ENCODE measurements around the gene FRAS1.
"Not testable (repeated sequence)": the region's sequence is repeated elsewhere in the genome, so short reads cannot be mapped to it uniquely, and the experiment has no call there.

Gene FRAS1

GRCh38 chr4:78166622-78167021 lies 109.5 kb downstream of the FRAS1 start:
- Histone ChIP-seq H3K9ac (ENCODE audit: low read length) (no peak overlapping the region), H3K27ac (ENCODE audit: low read depth, low read length) (no peak overlapping the region), H3K4me1 (ENCODE audit: control insufficient read depth, insufficient read depth, low read length) (no peaks in the 10 kb centered on the region), H3K4me3 (ENCODE audit: low read length) (no peak overlapping the region), H3K27me3 (ENCODE audit: control insufficient read depth, insufficient read depth, low read length) (no peaks in the 10 kb centered on the region), H3K36me3 (ENCODE audit: control insufficient read depth, insufficient read depth, low read length) (no peaks in the 10 kb centered on the region)

GRCh38 chr4:78167510-78167909 lies 110.4 kb downstream of the FRAS1 start:
- Histone ChIP-seq H3K27ac (ENCODE audit: low read depth, low read length) (no peak overlapping the region), H3K4me3 (ENCODE audit: low read length) (no peak overlapping the region), H3K9ac (ENCODE audit: low read length) (no peak overlapping the region), H3K4me1 (ENCODE audit: control insufficient read depth, insufficient read depth, low read length) (no peaks in the 10 kb centered on the region), H3K27me3 (ENCODE audit: control insufficient read depth, insufficient read depth, low read length) (no peaks in the 10 kb centered on the region), H3K36me3 (ENCODE audit: control insufficient read depth, insufficient read depth, low read length) (no peaks in the 10 kb centered on the region)

DNA sequence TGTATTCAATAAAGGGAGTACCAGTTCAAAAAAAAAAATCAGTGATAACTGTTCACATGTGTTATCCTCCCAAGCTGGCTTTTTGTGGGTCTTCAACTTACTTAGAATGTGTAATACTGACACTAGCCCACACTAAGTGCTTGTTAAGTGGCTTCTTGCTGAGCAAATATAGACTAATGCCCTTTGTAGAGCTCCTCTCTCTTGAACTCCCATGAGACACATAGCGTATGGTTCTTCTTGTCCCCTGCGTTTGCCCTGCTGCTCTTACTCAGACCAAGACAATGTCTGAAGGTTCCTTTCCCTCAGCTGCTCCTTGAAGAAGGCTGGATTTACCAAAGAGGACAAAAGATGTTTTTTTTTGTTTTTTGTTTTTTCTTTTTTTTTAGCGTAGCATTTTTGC lies 110.9 kb downstream of the FRAS1 start:
- Histone ChIP-seq H3K27ac (ENCODE audit: low read depth, low read length) (no peak overlapping the region), H3K9ac (ENCODE audit: low read length) (no peak overlapping the region), H3K36me3 (ENCODE audit: control insufficient read depth, insufficient read depth, low read length) (no peaks in the 10 kb centered on the region), H3K4me1 (ENCODE audit: control insufficient read depth, insufficient read depth, low read length) (no peaks in the 10 kb centered on the region), H3K4me3 (ENCODE audit: low read length) (no peak overlapping the region), H3K27me3 (ENCODE audit: control insufficient read depth, insufficient read depth, low read length) (no peaks in the 10 kb centered on the region)

- H3K4me3 ChIP-seq (ENCODE audit: low read length) = no peak overlapping the region
- H3K4me1 ChIP-seq (ENCODE audit: control insufficient read depth, insufficient read depth, low read length) = no peaks in the 10 kb centered on the region
- H3K27me3 ChIP-seq (ENCODE audit: control insufficient read depth, insufficient read depth, low read length) = no peaks in the 10 kb centered on the region
- no peak overlapping the region for H3K27ac ChIP-seq (ENCODE audit: low read depth, low read length)
- H3K9ac ChIP-seq (ENCODE audit: low read length) = no peak overlapping the region
- no peaks in the 10 kb centered on the region for H3K36me3 ChIP-seq (ENCODE audit: control insufficient read depth, insufficient read depth, low read length)
These were observed 112.6 kb downstream of the FRAS1 start for GRCh38 chr4:78169728-78170127.

- Histone ChIP-seq H3K4me3 (ENCODE audit: low read length) (no peak overlapping the region), H3K27ac (ENCODE audit: low read depth, low read length) (no peak overlapping the region), H3K9ac (ENCODE audit: low read length) (no peak overlapping the region), H3K36me3 (ENCODE audit: control insufficient read depth, insufficient read depth, low read length) (no peaks in the 10 kb centered on the region), H3K4me1 (ENCODE audit: control insufficient read depth, insufficient read depth, low read length) (no peaks in the 10 kb centered on the region), H3K27me3 (ENCODE audit: control insufficient read depth, insufficient read depth, low read length) (no peaks in the 10 kb centered on the region)
These were observed 114.4 kb downstream of the FRAS1 start for GRCh38 chr4:78171482-78171881.

DNA sequence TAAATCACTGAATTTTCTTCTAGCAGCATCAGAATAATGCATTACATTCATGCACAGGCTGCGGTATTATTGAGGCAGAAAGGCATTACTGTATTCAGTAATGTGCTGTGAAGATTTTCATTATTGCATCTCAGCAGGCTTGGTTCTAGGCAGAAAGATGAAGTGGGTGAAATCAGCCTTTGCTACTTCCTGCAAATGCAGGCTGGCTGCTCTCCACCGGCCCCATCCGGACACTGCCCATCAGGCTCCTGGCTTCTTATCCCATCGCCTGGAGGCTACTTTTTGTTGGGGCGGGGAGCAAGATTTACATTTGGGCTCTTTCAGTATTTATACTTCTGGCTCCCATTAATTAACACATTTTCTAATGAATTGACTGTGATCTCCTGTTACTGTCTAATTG lies 117.8 kb downstream of the FRAS1 start:
- Histone ChIP-seq H3K36me3 (ENCODE audit: control insufficient read depth, insufficient read depth, low read length) (no peaks in the 10 kb centered on the region), H3K4me3 (ENCODE audit: low read length) (no peak overlapping the region), H3K27me3 (ENCODE audit: control insufficient read depth, insufficient read depth, low read length) (no peaks in the 10 kb centered on the region), H3K9ac (ENCODE audit: low read length) (no peak overlapping the region), H3K4me1 (ENCODE audit: control insufficient read depth, insufficient read depth, low read length) (no peaks in the 10 kb centered on the region), H3K27ac (ENCODE audit: low read depth, low read length) (no peak overlapping the region)

DNA sequence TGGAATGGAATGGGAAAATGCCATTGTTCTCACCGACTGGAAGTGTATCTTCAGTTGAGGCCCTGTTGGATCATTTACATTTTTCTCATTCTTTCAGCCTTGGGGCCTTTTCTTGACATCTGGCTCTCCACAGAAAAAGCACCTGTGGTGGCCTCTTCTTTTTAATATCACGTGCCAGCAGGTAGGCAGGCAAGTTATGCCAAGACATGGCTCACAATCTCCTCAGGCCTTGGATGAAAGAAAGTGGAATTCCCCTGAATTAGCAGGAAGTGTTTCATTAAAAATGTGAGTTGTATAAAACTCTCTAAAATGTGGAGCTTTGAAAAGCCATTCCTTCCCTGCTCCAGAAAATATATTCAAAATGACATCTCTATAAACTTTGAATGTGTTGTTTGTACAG lies 122.1 kb downstream of the FRAS1 start:
- Histone ChIP-seq H3K4me1 (ENCODE audit: control insufficient read depth, insufficient read depth, low read length) (no peaks in the 10 kb centered on the region), H3K9ac (ENCODE audit: low read length) (no peak overlapping the region), H3K27me3 (ENCODE audit: control insufficient read depth, insufficient read depth, low read length) (no peaks in the 10 kb centered on the region), H3K36me3 (ENCODE audit: control insufficient read depth, insufficient read depth, low read length) (no peaks in the 10 kb centered on the region), H3K27ac (ENCODE audit: low read depth, low read length) (no peak overlapping the region), H3K4me3 (ENCODE audit: low read length) (no peak overlapping the region)

DNA sequence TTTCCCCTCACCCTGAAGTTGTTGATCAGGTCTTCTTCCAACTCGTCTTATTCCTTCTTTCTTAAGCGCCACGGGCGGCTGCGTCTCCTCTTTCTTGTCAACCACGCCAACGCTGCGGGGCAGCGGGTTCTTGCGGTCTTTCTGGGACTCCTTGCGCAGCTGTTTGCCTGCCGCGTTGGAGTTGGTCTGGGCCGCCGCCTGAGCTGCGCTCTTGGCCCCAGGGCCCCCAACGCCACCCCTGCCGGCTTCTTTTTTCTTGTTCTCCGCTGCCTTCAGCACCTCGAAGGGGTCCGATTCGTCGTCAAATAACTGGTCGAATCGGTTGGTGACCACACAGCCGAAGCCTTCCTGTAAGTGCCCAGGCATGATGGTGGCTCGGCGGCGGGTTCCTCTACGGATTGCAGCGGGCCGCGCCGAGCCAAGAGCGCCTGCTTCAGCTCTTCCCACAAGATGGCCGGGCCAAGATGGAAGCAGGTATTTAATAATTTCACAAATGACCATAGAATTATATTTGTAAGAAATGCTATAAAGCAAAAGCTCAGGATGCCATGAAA lies 124.6 kb downstream of the FRAS1 start:
- not testable (repeated sequence) for H3K4me3 ChIP-seq (ENCODE audit: low read length); H3K9ac ChIP-seq (ENCODE audit: low read length); H3K27ac ChIP-seq (ENCODE audit: low read depth, low read length); H3K36me3 ChIP-seq (ENCODE audit: control insufficient read depth, insufficient read depth, low read length); H3K4me1 ChIP-seq (ENCODE audit: control insufficient read depth, insufficient read depth, low read length); H3K27me3 ChIP-seq (ENCODE audit: control insufficient read depth, insufficient read depth, low read length)

DNA sequence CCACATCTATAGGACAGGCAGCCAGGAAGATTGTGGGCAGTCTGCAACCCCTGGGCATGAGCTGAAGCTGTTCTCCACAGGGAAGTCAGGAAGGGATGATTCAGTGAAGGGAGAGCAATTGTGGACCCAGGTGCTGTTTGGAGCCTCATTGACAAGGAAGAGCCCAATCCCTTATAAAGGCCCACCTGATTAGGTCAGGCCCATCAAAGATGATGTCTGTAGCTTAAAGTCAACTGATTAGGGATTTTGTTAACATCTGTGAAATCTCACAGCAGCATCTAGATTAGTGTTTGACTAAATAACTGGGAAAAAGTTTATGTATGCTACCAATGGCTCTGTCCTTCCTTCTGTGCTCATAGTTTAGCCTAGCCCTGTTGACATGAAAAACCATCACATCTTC lies 127.5 kb downstream of the FRAS1 start:
- Histone ChIP-seq H3K36me3 (ENCODE audit: control insufficient read depth, insufficient read depth, low read length) (no peaks in the 10 kb centered on the region), H3K27ac (ENCODE audit: low read depth, low read length) (no peak overlapping the region), H3K27me3 (ENCODE audit: control insufficient read depth, insufficient read depth, low read length) (no peaks in the 10 kb centered on the region), H3K4me1 (ENCODE audit: control insufficient read depth, insufficient read depth, low read length) (no peaks in the 10 kb centered on the region), H3K9ac (ENCODE audit: low read length) (no peak overlapping the region), H3K4me3 (ENCODE audit: low read length) (no peak overlapping the region)

GRCh38 chr4:78185117-78185516 lies 128.0 kb downstream of the FRAS1 start:
- no peaks in the 10 kb centered on the region for H3K36me3 ChIP-seq (ENCODE audit: control insufficient read depth, insufficient read depth, low read length)
- H3K9ac ChIP-seq (ENCODE audit: low read length) = no peak overlapping the region
- no peak overlapping the region for H3K27ac ChIP-seq (ENCODE audit: low read depth, low read length)
- no peaks in the 10 kb centered on the region for H3K4me1 ChIP-seq (ENCODE audit: control insufficient read depth, insufficient read depth, low read length)
- no peaks in the 10 kb centered on the region for H3K27me3 ChIP-seq (ENCODE audit: control insufficient read depth, insufficient read depth, low read length)
- no peak overlapping the region for H3K4me3 ChIP-seq (ENCODE audit: low read length)

- Histone ChIP-seq H3K4me3 (ENCODE audit: low read length) (no peak overlapping the region), H3K4me1 (ENCODE audit: control insufficient read depth, insufficient read depth, low read length) (no peaks in the 10 kb centered on the region), H3K27me3 (ENCODE audit: control insufficient read depth, insufficient read depth, low read length) (no peaks in the 10 kb centered on the region), H3K36me3 (ENCODE audit: control insufficient read depth, insufficient read depth, low read length) (no peaks in the 10 kb centered on the region), H3K27ac (ENCODE audit: low read depth, low read length) (no peak overlapping the region), H3K9ac (ENCODE audit: low read length) (no peak overlapping the region)
These were observed 129.7 kb downstream of the FRAS1 start for GRCh38 chr4:78186597-78187543.

DNA sequence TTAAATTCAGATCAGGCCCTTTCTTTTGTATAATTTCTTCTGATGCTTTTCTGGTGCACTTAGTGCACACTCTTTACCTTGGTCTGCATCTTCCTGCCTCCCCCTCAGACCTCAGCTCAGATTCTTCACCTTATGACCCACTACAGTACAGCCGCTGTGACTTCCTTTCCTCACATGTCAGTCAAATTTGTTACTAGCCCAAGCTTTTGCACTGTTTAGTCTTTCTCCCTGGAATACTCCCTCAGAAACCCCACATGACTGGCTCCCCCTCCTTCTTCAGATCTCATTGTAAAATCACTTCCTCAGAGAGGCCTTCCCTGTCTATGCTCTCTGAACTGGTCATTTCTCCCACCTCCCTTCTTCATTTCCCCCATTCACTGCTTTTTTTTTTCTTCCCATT lies 132.9 kb downstream of the FRAS1 start:
- Histone ChIP-seq H3K9ac (ENCODE audit: low read length) (no peak overlapping the region), H3K27me3 (ENCODE audit: control insufficient read depth, insufficient read depth, low read length) (no peaks in the 10 kb centered on the region), H3K4me1 (ENCODE audit: control insufficient read depth, insufficient read depth, low read length) (no peaks in the 10 kb centered on the region), H3K36me3 (ENCODE audit: control insufficient read depth, insufficient read depth, low read length) (no peaks in the 10 kb centered on the region), H3K4me3 (ENCODE audit: low read length) (no peak overlapping the region), H3K27ac (ENCODE audit: low read depth, low read length) (no peak overlapping the region)

DNA sequence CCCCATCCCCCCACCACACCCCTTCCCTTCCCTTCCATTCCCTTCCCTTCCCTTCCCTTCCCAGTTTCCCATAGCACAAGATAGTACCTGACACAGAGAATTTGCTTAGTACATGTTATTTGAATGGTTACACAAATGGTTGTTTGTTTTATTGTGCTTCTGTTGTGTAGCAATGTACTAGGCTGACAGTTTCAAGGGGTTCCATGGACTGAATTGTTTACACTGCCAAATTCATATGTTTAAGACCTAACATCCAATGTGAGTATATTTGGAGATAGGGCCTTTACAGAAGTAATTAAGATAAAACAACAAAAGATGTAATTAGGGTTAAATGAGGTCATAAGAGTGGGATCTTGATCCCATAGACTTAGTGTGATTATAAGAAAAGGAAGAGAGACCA lies 133.5 kb downstream of the FRAS1 start:
- no peak overlapping the region for H3K27ac ChIP-seq (ENCODE audit: low read depth, low read length)
- no peak overlapping the region for H3K4me3 ChIP-seq (ENCODE audit: low read length)
- no peak overlapping the region for H3K9ac ChIP-seq (ENCODE audit: low read length)
- H3K4me1 ChIP-seq (ENCODE audit: control insufficient read depth, insufficient read depth, low read length) = no peaks in the 10 kb centered on the region
- H3K27me3 ChIP-seq (ENCODE audit: control insufficient read depth, insufficient read depth, low read length) = no peaks in the 10 kb centered on the region
- no peaks in the 10 kb centered on the region for H3K36me3 ChIP-seq (ENCODE audit: control insufficient read depth, insufficient read depth, low read length)
